HG02938 (cell line): Measurements from ENCODE around the gene LRRC25.

Experiments
- ATAC-seq: cut with Tn5 transposase; IDR thresholded peaks from one replicate; pipeline ENCODE4 v1.9.1; 2021; ENCODE audit warnings: mild to moderate bottlenecking, moderate library complexity; ENCODE audit not compliant: unreplicated experiment

LRRC25 gene

GRCh38 chr19:18397242-18398202 is at the start of gene LRRC25:
Gene LRRC25 (minus strand): TSS chr19:18397622. CDS start chr19:18396963, 659 bp downstream.
- ATAC-seq = no peak

- no peak for ATAC-seq
Measured at GRCh38 chr19:18446811-18447359, 49.5 kb upstream of the LRRC25 start.

DNA sequence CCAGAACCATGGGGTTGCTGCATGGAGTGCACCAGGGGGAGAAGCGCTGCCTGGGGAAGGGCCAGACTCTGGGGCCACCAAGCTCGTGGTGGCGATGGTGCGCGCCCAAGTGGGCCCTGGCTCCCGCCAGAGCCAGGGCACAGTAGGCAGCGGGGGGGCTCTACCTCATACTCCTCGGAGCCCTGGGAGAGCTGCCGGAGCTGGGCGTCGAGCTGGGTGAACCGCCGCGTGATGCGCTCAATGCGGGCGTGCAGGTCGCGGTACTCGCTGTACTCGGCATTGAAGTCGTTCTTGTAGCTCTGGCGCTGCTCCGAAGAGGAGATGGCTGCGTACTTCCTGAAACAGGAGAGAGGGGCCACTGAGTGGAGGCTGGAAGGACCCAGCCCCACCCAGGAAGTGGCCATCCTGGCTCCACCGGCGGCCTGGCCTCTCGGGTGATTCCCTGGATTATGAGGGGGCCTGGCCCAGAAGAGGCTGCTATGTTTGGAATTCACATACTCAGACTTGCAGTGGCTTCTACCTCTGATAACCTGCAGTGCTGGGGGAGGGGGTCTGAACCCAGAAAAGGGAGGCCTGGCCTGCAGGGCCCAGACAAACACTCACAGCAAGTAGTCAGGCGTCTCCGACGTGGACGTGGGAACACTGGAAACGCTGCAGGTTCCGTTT is 48.9 kb upstream of the LRRC25 start:
- no peak for ATAC-seq

GRCh38 chr19:18445262-18445948 is 48.0 kb upstream of the LRRC25 start:
- no peak for ATAC-seq

DNA sequence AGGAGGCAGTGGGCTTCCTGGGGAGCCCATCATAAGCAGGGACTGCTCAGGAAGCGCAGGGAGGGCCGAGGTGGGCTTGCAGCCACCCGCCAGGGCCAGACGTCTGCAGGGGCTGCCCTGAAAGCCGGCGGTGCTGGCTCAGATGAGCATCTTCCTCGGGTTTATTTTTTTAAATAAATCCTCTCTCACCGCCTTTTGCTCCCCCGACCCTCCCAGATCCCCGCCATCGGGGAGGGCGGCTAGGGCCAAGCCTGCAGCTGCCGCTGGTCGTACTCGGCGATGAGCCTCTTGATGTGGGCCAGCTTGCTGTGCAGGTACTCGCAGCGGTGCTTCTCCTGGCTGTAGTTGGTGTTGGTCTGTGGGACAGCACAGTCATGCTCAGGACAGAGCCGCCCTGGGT is 47.1 kb upstream of the LRRC25 start:
- ATAC-seq = no peak

GRCh38 chr19:18443831-18444230 is 46.4 kb upstream of the LRRC25 start:
- no peak for ATAC-seq

DNA sequence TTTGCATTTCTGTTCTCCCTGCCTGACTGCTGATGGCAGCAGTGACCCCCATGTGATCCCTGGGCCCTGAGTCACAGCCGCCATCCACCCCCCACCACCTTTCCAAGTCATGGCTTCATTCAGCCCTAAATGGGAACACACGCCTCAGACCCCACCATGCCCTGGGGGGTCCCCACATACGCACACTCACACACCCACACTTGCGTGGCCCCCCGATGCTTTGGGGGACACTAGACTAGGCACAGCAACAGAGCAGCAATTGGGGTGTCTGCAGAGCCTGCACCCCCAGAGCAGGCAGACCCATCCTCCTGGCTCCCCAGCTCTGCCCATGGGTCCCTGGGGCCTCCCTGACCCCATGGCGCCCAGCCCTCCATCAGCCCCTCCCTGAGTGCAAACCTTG is 46.0 kb upstream of the LRRC25 start:
- no peak for ATAC-seq

GRCh38 chr19:18442941-18443340 is 45.5 kb upstream of the LRRC25 start:
- ATAC-seq = no peak

DNA sequence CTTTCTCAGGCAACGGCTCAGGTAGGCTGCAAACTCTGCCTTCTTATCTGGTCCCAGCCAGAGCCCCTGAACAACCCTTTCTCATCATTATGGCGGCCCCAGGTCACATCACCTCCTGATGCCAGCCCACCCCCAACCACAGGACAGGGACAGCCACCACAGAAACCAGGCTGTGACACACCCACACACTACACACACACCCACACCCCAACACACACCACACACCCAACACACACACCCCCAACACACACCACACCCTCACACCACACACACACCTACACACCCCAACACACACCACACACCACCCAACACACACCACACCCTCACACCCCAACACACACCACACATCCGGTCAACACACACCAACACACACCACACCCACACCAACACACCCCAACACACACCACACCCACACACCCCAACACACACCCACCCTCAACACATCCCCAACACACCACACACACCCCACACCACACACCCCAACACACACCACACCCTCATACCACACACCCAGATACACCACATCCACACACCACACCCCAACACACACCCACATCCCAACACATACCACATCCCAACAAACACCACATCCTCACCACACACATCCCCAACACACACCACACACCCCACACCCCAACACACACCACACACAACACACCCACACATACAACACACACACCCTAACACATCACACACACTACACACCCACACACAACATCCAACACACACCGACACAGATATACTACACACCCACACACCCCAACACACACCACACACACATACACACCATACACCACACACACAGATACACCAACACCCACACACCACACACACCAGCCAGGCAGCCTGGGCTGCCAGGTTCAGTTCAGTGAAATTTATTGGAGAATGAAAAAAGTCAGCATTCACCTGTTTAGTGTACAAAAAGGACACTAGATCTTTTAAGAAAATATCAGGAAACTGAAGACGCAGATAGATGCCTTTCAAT is 44.7 kb upstream of the LRRC25 start:
- ATAC-seq = no peak

DNA sequence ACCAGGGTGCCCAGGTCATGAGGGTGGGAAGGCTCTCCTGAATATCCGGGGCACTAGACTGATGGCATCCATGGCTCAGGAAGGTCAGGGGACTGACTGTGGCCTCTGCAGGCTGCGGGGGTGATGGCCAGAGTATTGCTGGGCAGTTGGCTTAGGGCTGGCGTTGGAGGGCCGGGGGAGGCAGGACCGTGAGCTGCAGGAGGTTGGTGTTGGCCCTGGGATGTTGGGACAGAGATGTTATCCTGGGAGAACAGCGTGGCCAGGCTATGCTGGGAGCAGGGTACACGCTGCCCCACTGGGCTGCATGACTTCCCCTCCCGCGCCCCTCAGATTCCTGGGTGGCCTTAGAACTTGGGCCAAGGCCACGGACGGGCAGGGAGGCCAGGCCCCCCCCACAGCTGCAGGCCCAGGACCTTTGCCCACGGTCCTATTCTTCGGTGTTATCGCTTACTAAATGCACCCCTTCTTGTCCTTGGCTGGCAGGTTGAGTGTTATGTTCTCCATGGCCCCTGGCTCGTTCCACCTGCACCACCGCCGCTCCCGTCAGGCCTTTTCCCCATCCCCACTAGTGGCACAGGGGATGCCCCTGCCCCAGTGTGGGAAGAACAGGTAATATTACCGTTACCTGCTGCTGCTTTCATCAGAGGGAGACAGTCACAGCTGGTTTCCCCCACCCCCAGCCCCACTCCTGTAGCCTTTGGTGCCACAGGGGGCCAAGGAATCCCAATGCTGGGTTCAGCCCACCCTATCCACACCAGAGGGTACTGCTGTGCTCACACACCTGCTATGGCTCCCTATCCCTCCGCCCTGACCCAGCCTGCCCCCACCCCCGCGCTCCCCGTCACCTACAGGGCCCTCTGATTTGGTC is 43.7 kb upstream of the LRRC25 start:
- ATAC-seq = no peak

GRCh38 chr19:18440415-18440877 is 43.0 kb upstream of the LRRC25 start:
- ATAC-seq = no peak

GRCh38 chr19:18439910-18440237 is 42.5 kb upstream of the LRRC25 start:
- ATAC-seq = no peak

- ATAC-seq = no peak
Measured at GRCh38 chr19:18439025-18439909, 41.8 kb upstream of the LRRC25 start.

DNA sequence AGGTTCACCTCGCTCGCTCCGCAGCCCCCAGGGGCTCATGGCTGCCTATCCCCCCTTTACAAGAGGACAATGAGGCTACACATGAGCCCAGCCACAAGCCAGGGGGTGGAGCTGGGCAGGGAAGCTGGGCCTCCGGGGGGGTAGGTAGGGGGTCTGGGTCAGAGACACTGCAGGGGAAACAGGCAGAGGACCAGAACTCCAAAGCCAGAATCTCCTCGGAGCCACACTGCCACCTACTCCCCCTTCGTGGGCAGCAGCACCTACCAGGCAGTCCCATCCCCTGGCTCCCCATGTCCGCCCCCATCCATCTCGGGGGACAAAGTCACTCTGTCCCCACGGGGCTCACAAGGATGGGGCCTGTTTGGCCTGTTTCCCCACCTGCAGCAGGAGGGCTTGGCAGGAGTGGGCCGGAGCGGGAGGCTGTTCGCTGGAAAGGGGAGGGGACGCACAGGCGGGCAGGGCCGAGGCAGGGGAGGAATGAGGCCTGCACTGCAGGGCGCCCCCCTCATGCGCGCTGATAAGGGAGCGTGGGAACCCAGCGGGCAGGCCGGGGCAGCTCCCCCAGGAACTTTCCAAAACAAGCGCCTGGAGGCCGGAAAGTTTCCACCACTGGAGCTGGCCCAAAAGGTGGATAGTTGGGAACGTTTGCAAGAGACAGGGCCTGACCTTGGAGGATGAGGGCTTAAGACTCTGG is 41.1 kb upstream of the LRRC25 start:
- ATAC-seq = no peak

GRCh38 chr19:18437491-18438330 is 40.3 kb upstream of the LRRC25 start, which contains the start of gene ISYNA1:
Gene ISYNA1 (minus strand): TSS chr19:18438133. CDS start chr19:18437979, 154 bp downstream.
- ATAC-seq = peak; percentile 9

DNA sequence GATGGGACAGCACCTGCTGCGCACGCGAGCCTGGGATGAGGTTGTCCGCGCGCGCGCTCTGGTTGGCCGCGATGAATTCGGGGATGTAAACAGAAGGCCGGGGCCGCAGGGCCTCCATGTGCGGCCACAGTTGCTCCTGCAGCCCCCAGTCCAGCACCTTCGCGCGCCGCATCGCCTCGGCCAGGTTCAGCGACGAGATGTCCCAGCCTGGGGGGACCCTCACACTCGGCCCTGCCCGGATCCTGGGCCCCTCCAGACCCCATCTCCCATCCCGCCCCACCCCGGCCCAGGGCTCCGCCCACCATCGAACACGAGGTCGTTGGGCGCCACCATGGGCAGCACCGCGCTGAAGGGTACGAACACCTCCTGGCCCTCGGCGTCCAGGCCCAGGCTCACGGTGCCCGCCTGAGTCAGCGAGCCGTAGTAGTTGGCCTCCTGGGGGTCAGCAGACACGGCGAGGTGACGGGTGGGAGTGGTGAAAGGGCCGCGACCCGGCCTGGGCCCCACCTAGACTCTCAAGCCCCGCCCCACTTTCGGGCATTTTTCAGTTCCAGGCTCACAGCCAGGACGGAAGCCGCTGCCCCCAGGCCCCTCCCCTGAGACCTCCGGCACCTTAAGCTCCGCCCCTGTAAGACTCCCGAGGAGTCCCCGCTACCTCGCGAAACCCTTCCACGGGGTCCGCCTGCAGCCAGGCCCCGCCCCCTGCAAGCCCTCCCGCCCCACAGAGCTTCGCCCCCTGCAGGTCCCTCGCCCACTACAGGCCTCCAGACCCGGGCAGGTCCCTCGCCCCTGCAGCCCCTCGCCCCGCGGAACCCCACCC is 39.5 kb upstream of the LRRC25 start:
- ATAC-seq = peak; percentile 52
